Skeletal muscle satellite cell (primary cell): ENCODE results near the gene HOXB4.

Experiments
- H3K27me3 ChIP-seq: 2 replicates; pipeline ENCODE4 v1.7.0; 2013; ENCODE audit warnings: low read length; ENCODE audit not compliant: control insufficient read depth, insufficient read depth
- H3K36me3 ChIP-seq: 2 replicates; pipeline ENCODE4 v1.7.0; 2013; ENCODE audit warnings: mild to moderate bottlenecking, control low read depth, low read length; ENCODE audit not compliant: insufficient read depth
- H3K4me1 ChIP-seq: 2 replicates; pipeline ENCODE4 v1.7.0; 2013; ENCODE audit warnings: low read length; ENCODE audit not compliant: control insufficient read depth, insufficient read depth
- H3K4me2 ChIP-seq: 2 replicates; pipeline ENCODE4 v1.7.0; 2013; ENCODE audit warnings: mild to moderate bottlenecking, low read length
- H3K4me3 ChIP-seq: 2 replicates; pipeline ENCODE4 v1.7.0; 2013; ENCODE audit warnings: low read length
- H3K9ac ChIP-seq: 2 replicates; pipeline ENCODE4 v1.7.0; 2013; ENCODE audit warnings: mild to moderate bottlenecking, low read depth, low read length, moderate library complexity
- H3K9me3 ChIP-seq: replicated peaks from 2 replicates; pipeline ENCODE4 v1.7.0; 2013; ENCODE audit warnings: mild to moderate bottlenecking, control low read depth, low read length

The HOXB4 gene

DNA sequence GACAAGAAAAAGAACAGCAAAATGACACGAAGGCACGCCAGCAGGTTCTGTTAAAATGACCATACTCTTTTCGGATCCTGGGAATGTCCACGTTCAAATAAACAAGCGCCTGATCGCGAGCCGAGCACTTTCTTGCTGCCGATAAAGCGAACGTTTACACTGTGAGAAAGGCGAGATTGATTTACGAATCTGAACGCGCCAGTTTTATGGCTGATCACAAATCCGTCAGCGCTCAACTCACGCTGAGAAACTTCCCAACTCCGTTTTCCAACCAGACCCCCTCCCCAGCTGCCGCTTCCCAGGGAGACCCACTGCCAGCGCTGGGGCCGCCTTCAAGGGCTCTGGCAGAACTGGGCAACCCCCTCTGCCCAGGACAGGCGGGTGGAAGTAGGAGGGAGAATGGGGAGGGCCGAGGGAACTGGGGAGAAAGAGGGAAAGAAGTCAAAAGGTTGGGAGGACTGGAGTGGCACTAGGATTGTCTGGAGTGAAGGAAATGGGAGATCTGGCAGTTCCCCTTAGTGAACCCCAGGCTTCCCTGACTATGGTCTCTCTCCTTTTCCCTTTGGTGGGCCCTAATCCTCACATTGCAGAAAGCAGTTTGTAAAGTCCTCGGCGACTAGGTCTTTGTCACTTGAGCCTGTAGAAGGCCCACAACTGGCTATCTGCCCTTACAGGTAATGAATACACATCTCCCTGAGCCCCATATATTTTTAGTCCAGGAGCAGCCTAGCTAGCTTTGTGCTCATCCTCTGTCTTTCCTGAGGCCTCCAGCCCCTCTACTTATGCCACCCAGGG, 6.9 kb downstream of the HOXB4 start:
- Histone ChIP-seq H3K36me3 (peaks cover 8% of the 10 kb centered on the region), H3K4me2 (peak overlapping the region; percentile 77), H3K27me3 (no peaks in the 10 kb centered on the region), H3K9me3 (no peaks in the 10 kb centered on the region), H3K9ac (peak overlapping the region; percentile 85), H3K4me3 (peak overlapping the region; percentile 60), H3K4me1 (peaks cover 32% of the 10 kb centered on the region)

DNA sequence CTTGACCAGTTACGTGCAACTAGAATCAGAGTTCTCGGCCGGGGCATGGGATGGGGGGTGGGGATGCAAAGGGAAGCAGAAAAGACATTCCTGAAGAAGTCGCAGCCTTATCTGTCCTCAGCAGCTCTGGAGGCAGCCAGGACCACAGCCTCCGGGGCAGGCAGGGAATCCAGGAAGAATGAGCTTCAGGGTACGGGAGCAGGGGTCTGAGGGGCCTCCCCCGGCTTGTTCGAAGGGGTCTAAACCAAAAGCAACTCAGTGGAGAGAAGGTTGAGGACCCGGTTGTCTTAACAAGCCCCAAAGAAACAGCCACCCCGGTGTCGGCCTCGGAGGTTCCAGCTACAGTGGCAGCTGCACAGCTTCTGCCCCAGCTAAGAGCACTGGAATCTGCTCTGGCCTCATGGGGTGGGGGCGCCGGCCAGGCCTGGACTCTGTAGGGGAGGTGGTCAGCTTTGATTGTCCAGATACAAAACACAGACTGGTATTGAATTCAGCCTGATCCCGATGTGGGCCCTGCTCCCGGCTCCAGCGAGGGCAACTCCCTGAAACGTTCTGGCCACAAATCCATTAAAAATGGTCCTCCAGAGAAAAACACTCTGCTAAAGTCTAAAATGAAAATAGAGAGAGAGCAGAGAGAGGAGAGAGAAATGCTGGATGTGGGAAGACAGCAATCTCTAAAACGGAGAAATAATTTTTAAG, 7.7 kb downstream of the HOXB4 start:
- Histone ChIP-seq H3K4me3 (peak overlapping the region; percentile 60), H3K4me2 (peak overlapping the region; percentile 77), H3K9ac (peak overlapping the region; percentile 85), H3K27me3 (no peaks in the 10 kb centered on the region), H3K9me3 (no peaks in the 10 kb centered on the region), H3K4me1 (peaks cover 34% of the 10 kb centered on the region), H3K36me3 (peaks cover 4% of the 10 kb centered on the region)

DNA sequence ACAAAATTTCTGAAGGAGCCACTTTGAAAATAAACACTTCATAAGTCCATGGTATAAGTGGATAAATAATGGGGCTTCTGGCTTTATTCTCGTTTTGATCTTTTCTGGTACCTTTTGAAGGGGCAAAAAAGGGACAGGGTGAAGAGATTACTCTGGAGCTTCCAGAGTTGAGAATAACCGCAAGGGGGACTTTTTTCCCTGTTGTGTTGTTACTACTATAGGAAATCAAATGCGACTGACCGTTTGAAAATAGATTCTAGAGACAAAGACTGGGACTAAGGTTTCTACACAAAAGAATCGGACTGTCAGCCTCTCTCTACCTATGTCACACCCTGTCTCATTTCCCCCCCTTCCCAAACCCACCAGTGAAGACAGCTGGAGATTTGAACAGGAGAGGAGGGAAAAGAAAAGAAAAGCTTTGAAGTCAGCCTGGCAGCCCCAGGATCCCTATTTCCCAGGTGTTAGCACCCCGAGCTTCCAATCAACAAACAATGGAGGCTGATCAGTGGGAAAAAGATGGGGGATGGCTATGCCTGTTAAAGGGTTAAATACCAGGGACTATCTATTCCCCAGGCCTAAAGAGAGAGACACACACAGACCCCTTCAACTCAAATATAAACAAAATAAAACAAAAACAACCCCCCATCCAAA, 8.4 kb downstream of the HOXB4 start:
- Histone ChIP-seq H3K9ac (peak overlapping the region; percentile 85), H3K4me2 (peak overlapping the region; percentile 77), H3K9me3 (no peaks in the 10 kb centered on the region), H3K27me3 (no peaks in the 10 kb centered on the region), H3K4me3 (peak overlapping the region; percentile 60), H3K4me1 (peaks cover 41% of the 10 kb centered on the region), H3K36me3 (peaks cover 2% of the 10 kb centered on the region)

DNA sequence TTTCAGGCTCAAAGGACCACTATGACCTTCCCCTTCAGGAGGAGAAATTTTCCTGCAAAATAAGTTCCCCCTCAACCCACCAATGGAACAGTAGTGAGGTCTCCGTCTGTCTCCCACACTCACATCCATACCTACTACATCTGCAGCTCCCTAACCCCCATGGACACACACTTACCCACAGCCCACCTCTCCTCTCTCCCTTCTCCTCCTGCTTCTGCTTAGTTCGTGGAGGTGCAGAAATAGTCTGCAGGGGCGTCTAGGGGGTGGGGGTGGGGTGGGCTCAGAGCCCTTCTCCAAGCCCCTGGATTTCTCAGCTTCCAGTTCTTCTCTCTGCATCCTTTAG, 8.9 kb downstream of the HOXB4 start:
- Histone ChIP-seq H3K36me3 (no peaks in the 10 kb centered on the region), H3K4me1 (peaks cover 46% of the 10 kb centered on the region), H3K9ac (no peak overlapping the region), H3K9me3 (no peaks in the 10 kb centered on the region), H3K4me2 (no peak overlapping the region), H3K4me3 (no peak overlapping the region), H3K27me3 (no peaks in the 10 kb centered on the region)

DNA sequence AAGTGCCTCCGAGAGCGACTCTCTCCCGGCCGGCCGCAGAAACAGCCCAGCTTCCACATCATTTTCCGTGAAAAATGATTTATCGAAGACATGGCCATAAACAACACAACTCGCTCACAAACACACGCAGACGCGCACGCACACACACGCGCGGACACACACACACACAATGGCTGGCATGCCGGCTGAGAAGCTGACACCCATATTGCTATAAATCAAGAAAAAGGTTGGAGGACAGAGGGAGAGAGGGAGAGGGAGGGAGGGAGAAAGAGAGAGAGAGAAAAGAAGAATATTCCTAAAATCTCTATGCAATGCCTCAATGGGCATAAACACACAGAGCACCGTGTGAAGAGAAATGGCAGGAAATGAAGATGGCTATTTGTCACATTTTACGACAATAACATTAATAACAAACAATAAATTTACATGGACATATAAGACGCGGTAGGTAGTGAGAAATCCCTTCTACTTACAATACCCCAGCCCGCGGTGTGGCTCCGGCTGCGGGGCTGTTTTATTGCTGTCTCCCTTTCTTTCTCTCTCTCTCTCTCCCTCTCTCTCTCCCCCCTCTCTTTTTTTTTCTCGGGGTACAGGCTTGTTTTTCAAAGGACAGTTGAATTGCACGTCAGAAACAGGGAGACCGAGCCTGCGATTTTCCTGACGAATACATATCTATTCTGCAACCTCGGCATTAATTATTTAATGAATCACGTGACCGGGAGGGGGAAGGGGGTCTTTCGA, 9.5 kb downstream of the HOXB4 start:
- Histone ChIP-seq H3K9me3 (no peaks in the 10 kb centered on the region), H3K27me3 (no peaks in the 10 kb centered on the region), H3K36me3 (no peaks in the 10 kb centered on the region), H3K4me3 (no peak overlapping the region), H3K9ac (no peak overlapping the region), H3K4me1 (peaks cover 51% of the 10 kb centered on the region), H3K4me2 (peak overlapping the region; percentile 31)

DNA sequence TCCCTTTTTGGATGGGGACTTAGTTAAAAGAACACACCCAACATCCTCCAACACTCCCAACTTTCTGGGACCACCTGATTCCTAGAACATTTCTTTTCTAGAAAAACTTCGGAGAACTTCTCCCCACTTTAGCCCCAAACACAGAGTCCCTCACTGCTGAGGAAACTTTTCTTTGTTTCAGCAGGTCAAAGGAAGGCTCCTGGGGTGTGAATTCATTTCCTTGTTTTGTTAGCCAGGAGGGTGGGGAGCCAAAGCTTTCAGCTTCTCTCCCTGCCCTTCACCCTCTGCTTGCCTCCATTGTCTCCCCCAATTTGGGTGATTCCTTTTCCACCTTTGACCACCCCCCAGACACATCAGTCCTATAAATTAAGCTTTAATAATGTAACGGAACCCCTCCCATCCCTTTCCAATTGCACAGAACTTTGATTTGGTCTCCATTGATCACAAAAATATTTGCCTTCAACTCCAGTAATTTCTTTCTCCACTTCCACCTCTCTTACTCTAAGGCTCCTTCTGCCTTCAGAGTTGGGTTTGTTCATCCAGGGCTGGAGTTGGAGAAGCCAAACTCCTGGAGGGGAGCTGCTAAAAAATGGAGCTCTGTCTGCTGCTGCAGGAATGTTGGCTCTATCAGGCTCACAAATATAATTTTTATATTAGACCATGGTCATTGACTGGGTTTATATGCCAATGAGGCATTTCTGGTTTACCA, 10.3 kb downstream of the HOXB4 start:
- H3K4me1 ChIP-seq = peaks cover 47% of the 10 kb centered on the region
- H3K9me3 ChIP-seq = no peaks in the 10 kb centered on the region
- no peak overlapping the region for H3K4me2 ChIP-seq
- no peaks in the 10 kb centered on the region for H3K36me3 ChIP-seq
- no peak overlapping the region for H3K4me3 ChIP-seq
- no peak overlapping the region for H3K9ac ChIP-seq
- H3K27me3 ChIP-seq = no peaks in the 10 kb centered on the region

DNA sequence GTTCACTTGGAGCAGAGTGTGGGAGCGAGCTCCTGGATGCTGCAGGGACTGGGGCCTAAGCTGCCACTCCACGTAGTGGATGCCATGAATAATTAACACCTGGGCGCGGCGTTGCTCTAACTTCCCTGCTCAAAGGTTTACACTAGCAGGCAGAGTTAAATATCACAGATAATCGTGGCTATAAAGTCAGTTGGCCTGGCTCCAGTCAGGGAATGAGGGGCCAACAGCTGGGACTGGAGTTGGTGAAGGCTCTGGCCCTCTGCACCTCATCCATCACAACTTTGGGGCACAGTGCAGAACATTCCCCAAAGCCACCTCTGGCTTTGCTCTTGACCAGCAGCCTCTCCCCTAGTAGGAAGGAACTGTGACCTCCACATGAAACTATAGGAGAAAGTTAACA, 10.9 kb downstream of the HOXB4 start:
- Histone ChIP-seq H3K4me2 (no peak overlapping the region), H3K4me3 (no peak overlapping the region), H3K9ac (no peak overlapping the region), H3K9me3 (no peaks in the 10 kb centered on the region), H3K27me3 (no peaks in the 10 kb centered on the region), H3K4me1 (peaks cover 42% of the 10 kb centered on the region), H3K36me3 (peaks cover under 1% of the 10 kb centered on the region)

DNA sequence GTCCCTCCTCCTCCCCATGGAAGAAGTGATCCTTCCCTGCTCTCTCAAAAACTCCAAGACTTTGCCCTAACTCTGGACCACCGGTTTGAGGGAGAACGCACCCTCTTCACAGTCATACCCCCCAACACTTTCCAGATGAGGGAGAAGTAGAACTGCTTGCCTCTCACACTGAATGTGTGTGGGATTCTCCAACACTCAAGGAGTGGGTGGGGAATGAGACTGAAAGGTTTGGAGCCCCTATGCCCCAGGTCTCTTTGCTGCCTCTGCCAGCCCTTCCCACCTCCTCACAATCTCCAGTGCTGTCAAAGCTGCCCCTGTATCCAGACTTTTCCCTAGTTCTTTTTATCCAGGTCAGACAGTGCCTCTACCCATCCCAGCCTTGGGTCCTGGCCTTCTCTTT, 11.4 kb downstream of the HOXB4 start:
- no peak overlapping the region for H3K9ac ChIP-seq
- no peak overlapping the region for H3K4me3 ChIP-seq
- no peak overlapping the region for H3K4me2 ChIP-seq
- no peaks in the 10 kb centered on the region for H3K27me3 ChIP-seq
- peaks cover 39% of the 10 kb centered on the region for H3K4me1 ChIP-seq
- H3K9me3 ChIP-seq = no peaks in the 10 kb centered on the region
- peaks cover 5% of the 10 kb centered on the region for H3K36me3 ChIP-seq

DNA sequence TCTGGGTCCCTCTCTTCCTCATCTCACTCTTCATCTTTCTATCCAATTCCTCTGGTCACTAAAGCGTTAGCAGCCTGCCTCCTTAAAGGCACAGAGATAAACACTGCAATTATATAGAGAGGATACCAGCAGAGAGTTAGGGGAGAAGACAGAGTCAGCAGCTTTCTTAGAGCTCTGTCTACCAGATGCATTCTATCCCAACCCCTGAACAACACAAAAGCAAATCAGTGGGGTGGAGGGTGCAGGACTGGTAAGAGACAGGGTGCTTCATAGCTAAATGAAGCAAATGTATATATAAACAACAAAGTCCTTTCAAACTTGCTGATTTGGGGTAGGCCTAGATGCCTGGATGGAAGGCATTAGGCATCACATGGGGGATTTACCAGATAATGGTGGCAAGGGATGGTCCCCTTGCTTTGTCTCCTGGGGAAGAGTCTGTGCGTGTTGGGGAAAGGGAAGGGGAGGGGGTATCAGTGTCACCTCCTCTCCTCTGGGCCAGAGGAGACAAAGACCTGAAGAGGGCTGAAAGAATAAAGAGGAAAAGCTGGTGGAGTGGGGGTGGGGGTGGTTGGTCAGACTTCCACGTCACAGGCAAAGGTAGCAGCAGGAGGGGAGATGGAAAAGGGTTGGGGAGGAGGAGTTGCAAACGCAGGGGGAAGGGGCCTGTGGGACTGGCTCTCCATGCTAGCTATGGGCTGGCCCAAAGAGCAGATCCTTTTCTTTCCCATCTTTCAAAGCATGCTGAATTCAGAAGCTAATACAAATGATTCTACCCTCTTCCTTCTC, 12.0 kb downstream of the HOXB4 start:
- H3K9me3 ChIP-seq = no peaks in the 10 kb centered on the region
- H3K36me3 ChIP-seq = peaks cover 11% of the 10 kb centered on the region
- H3K4me3 ChIP-seq = no peak overlapping the region
- H3K27me3 ChIP-seq = no peaks in the 10 kb centered on the region
- H3K4me2 ChIP-seq = no peak overlapping the region
- no peak overlapping the region for H3K9ac ChIP-seq
- H3K4me1 ChIP-seq = peaks cover 33% of the 10 kb centered on the region

DNA sequence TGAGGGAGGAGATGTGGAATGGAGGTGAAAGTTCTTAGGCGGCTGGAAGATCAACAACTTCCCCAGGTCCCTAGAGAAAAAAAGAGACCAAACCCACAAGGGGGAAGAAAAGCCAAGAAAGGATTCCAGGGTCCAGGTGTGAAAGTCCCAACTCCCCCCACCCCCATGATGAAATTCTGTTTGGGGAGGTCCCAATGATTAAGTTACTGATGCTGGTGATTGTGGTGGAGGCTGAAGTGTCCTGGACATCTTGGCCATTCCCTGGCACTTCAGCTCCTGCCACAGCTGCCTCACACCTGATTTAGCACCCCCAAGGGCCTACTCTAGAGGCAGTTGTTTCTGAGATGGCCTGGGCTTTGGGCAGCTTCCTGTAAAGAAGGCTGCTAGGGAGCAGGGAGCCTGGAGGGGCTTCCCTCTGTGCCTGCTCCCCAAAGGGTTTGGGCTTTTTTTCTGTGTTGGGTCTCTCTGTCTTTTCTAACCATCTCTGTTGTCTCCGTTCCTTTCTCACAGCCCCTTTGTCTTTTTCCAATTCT, 13.1 kb downstream of the HOXB4 start:
- peak overlapping the region; percentile 84 for H3K9ac ChIP-seq
- H3K36me3 ChIP-seq = peaks cover 11% of the 10 kb centered on the region
- H3K4me2 ChIP-seq = peak overlapping the region; percentile 94
- no peaks in the 10 kb centered on the region for H3K9me3 ChIP-seq
- peaks cover 28% of the 10 kb centered on the region for H3K4me1 ChIP-seq
- no peaks in the 10 kb centered on the region for H3K27me3 ChIP-seq
- peak overlapping the region; percentile 72 for H3K4me3 ChIP-seq
